MM.1S (cell line): ENCODE results near the gene SEPTIN5.

Experiments used
- CTCF ChIP-seq: fragments of 300-600 bp; sonication (generic); IDR thresholded peaks from 2 replicates; pipeline ENCODE4 v1.5.1; 2016; ENCODE audit warnings: antibody characterized with exemption, low read length, mixed read lengths
- EZH2 ChIP-seq: fragments of 300-600 bp; sonication (generic); optimal IDR thresholded peaks from 2 replicates; pipeline ENCODE3; 2017; ENCODE audit warnings: low read depth, mild to moderate bottlenecking, antibody characterized with exemption, low read length, mixed read lengths
- EZH2phosphoT487 ChIP-seq: fragments of 300-600 bp; sonication (generic); IDR thresholded peaks from 2 replicates; pipeline ENCODE4 v1.6.1; 2018; ENCODE audit warnings: antibody characterized with exemption, low read length

GRCh38 chr22:19756288-19757128 is 42.2 kb downstream of the SEPTIN5 start:
- TF ChIP-seq CTCF (peak; percentile 71), EZH2phosphoT487 (no peak), EZH2 (no peak)
